Muscle of back (tissue), 13 donors: Measurements from ENCODE around the gene DHX34. TPM values are rescaled to one million over a fixed set of nuclear protein-coding genes. Genes with fewer than 3 reads are reported as not detected.
"Not testable (repeated sequence)": the region's sequence is repeated elsewhere in the genome, so short reads cannot be mapped to it uniquely, and the experiment has no call there.

Experiments used
- DNase-seq, 3 donors: peaks; one replicate each; pipeline versions ENCODE4 v3.0.0 to v3.0.0-alpha.2; 2013
- long read RNA-seq, 9 donors: transcript quantifications; one replicate each; lab custom pipeline, GENCODE V29; 2026
- polyA plus RNA-seq, 10 donors: library from polyadenylated mRNA; unstranded; fragments of 120-200 nt; gene quantifications; one replicate each; pipeline ENCODE4 v1.2.1, GENCODE V29; 2013; ENCODE audit not compliant: insufficient read length in 10 of 10

Gene DHX34
- 10 to 100 TPM in 7 of 10 donors, 1 to 10 TPM in 3; 8.1 to 12.5 (median 10.7) TPM for polyA plus RNA-seq
- long read RNA-seq, donor 1: 0 reads
- long read RNA-seq, donor 2: 0 reads
- long read RNA-seq, donor 3: 0 reads
- long read RNA-seq, donor 4, full-length matches to known transcripts: 1 of 1 reads
- long read RNA-seq, donor 4, partial matches to known transcripts: 0 of 1 reads
- long read RNA-seq, donor 4, other reads (novel, unspliced or antisense): 0 of 1 reads
- long read RNA-seq, donor 5: 0 reads
- long read RNA-seq, donor 6, full-length matches to known transcripts: 1 of 1 reads
- long read RNA-seq, donor 6, partial matches to known transcripts: 0 of 1 reads
- long read RNA-seq, donor 6, other reads (novel, unspliced or antisense): 0 of 1 reads
- long read RNA-seq, donor 7: 0 reads
- long read RNA-seq, donor 8: 0 reads
- long read RNA-seq, donor 9: 0 reads

GRCh38 chr19:47348819-47349795 lies at the start of gene DHX34:
Gene DHX34 (plus strand): TSS chr19:47349315. CDS start chr19:47353031, 3,716 bp downstream.
- DNase-seq: peak; percentile 98 to 99 (median 98)

- not testable (repeated sequence) for DNase-seq
Observed at GRCh38 chr19:47300867-47301266, 48.2 kb upstream of the DHX34 start.

DNA sequence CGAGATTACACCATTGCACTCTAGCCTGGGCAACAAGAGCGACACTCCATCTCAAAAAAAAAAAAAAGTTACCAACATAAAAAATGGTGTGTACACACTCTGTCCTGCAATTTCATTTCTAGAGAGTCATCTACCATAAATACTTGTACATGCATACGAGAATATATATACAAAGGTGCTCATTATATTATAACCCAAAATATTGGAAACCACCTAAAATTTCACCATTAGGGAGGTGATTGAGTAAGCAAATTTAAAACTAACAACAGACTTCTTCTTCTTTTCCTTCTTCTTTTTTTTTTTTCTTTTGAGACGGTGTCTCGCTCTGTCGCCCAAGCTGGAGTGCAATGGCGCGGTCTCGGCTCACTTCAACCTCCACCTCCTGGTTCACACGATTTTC lies 46.9 kb upstream of the DHX34 start:
- DNase-seq: no peak

DNA sequence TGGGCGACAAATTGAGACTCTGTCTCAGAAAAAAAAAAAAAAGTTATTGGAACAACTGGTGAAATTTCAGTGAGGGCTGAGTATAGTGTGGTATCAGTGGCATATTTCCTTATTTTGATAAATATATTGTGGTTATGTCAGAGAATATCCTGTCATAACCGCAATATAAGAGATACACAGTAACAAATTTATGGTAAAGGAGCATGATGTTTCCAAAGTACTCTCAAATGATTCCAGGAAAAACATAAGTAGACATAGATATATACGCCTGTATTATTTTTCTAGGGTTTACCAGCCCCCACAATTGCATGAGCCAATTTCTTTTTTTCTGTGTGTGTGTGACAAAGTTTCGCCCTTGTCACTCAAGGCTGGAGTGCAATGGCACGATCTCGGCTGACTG lies 45.1 kb upstream of the DHX34 start:
- DNase-seq: no peak

GRCh38 chr19:47305309-47305751 lies 43.8 kb upstream of the DHX34 start:
- peak; percentile 43 to 68 (median 59) for DNase-seq

DNA sequence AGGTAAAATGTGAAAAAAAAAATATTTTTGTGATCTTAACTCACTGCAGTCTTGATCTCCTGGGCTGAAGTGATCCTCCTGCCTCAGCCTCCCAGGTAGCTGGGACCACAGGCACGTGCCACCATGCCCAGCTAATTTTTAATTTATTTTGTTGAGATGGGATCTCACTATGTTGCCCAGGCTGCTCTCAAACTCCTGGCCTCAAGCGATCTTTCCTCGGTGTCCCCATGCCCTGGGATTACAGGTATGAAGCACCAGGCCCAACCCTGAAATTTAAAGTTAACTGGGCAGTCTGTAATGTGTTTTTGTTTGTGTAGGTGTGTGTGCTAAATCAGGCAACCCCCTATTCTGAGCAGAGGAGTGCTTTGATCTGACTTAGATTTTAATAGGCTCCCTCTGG lies 42.8 kb upstream of the DHX34 start:
- DNase-seq: no peak

- no peak for DNase-seq
Observed at GRCh38 chr19:47309038-47309437, 40.1 kb upstream of the DHX34 start.

GRCh38 chr19:47309608-47310007 lies 39.5 kb upstream of the DHX34 start, which contains the start of gene C5AR1:
Gene C5AR1 (plus strand): TSS chr19:47309861. CDS start chr19:47309896, 35 bp downstream.
- DNase-seq: no peak

DNA sequence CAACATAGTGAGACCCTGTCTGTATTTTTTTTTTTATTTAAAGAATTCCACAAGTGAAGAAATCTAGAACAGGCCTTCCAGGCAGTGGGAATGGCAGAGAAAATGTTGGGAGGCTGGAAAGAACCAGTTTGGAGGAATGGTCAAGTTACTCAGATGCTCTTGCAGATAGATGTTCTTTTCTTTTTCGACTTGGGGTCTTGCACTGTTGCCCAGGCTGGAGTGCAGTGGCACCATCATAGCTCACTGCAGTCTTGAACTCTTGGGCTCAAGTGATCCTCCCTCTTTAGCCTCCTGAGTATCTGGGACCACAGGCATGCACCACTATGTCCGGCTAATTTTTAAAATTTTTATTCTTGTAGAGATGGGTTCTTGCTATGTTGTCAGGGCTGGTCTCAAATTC lies 38.8 kb upstream of the DHX34 start:
- no peak for DNase-seq

DNA sequence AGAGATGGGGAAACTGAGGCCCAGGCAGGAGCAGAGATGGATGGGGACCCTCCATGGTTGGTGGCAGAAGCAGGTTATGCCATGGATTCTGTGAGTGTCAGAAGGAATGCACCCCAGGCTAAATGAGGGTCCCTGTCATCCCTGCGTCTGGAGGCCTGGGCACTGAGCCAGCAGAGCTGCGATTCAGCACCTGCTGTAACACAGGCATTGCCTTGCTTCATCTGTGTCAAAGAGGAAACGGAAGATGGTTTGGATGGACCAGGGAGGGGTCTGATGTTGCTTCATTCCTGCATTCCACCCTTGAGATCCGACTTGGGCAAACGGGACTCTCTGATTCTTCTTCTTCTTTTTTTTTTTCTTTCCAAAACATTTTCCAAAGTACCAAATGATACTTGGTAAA lies 38.3 kb upstream of the DHX34 start:
- peak in 1 of 3 donors; percentile 34 for DNase-seq

GRCh38 chr19:47312366-47313006 lies 36.6 kb upstream of the DHX34 start:
- DNase-seq: no peak

GRCh38 chr19:47313754-47314295 lies 35.3 kb upstream of the DHX34 start:
- DNase-seq: no peak

DNA sequence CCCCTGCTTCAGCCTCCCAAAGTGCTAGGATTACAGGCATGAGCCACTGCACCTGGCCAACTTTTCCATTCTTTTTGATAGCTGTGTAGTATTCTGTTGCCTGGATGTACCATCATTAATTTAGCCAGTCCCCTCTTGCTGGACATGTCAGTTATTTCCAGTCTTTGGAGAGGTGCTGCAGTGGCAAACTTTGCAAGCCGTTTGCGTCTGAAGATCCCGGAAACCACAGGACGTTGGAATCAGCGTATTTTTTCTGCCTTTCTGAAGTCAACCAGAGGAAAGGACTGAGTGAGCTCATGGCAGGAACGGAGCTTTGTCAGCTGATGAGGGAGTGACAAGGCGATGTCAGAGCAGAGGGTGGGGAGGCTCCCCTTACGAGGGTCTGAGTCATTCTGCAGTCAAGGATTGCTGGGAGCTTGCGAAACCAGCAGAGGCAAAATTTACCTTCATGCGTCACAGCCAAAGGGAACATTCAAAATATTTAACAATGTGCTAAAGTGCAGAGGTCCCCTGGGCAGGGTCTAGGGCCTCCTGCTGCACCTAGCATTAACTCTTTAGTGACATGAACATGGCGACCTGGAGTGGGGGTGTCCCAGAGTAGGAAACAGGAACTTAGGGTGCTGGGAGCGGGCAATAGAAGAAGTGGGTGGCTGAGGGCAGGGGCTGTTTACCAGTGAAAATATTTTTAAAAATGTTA lies 33.8 kb upstream of the DHX34 start:
- peak in 2 of 3 donors; percentile 63 to 70 for DNase-seq

DNA sequence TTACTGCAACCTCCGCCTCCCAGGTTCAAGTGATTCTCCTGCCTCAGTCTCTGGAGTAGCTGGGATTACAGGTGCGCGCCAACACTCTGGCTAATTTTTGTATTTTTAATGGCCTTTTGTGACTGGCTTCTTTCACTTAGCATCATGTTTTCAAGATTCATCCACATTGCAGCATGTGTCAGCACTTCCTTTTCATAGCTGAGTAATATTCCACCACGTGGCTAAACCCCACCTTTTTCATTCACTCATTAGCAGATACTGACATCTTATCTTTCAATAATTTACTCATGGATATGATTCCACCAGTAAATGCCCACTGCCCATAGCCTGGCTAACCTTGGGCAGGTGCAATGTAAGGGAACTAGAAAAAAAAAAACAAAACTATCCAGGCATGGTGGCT lies 32.6 kb upstream of the DHX34 start:
- DNase-seq: no peak

GRCh38 chr19:47319923-47320871 lies 28.9 kb upstream of the DHX34 start:
- no peak for DNase-seq

GRCh38 chr19:47321630-47322029 lies 27.5 kb upstream of the DHX34 start:
- DNase-seq: no peak

DNA sequence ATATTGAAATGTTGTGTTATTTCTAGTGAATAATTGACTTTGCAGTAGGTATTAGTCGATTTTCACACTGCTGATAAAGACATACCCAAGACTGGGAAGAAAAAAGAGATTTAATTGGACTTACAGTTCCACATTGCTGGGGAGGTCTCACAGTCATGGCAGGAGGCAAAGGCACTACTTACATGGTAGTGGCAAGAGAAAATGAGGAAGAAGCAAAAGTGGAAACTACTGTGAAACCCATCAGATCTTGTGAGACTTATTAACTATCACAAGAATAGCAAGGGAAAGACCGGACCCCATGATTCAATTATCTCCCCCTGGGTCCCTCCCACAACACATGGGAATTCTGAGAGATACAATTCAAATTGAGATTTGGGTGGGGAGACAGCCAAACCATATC lies 27.1 kb upstream of the DHX34 start:
- no peak for DNase-seq

DNA sequence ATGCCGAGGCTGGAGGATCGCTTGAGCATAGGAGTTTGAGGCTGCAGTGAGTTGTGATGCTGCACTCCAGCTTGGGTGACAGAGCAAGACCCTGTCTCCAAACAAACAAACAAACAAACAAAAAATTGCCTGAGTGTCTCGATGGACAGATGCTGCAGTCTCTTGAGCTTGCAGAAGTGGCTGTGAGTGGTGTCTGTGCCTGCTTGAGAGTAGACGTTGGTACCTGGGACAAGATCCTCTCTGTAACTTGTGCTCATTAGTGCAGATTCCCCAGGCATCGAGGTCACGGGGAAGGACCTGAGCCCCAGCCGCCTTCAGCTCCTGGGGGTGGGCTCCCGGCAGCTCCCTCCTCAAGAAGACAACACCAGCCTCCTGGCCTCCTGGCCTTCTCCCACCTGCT lies 25.7 kb upstream of the DHX34 start:
- no peak for DNase-seq

- DNase-seq: no peak
Observed at GRCh38 chr19:47323872-47324271, 25.2 kb upstream of the DHX34 start.

DNA sequence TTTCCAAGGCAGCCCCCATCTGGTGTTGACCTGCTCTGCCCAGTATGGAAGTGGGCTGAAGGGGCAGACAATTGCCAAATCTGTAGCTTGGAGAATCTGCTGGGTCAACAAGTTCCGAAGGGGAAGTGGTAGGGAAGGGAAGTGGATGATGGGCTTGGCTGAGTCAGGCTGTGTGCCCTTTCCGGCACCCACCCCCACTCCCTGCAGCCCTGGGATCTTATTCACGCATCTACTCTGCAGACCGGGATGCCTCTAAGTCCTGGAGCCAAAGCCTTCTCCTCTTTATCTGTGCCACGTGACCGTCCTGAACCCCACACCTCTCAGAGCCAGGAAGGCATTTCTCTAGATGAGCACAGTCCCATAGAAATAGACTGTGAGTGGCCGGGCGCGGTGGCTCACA lies 24.6 kb upstream of the DHX34 start:
- DNase-seq: peak in 1 of 3 donors; percentile 41
